ENCODE measurements around the gene BLOC1S4.
A peak's percentile ranks its signal among the peaks of the same experiment; 100 is the strongest.

BLOC1S4 gene

GRCh38 chr4:6699903-6700302, 16.1 kb upstream of the BLOC1S4 start:
- no peak for TF ChIP-seq CTCF (IDR thresholded peaks at IDR 0.05; ENCODE audit: extremely low read depth, missing control alignments)
- DNase-seq (ENCODE audit: low spot score): no peak

GRCh38 chr4:6701371-6701770, 14.6 kb upstream of the BLOC1S4 start:
- DNase-seq (ENCODE audit: low spot score): no peak
- peak; percentile 41 for TF ChIP-seq CTCF (IDR thresholded peaks at IDR 0.05; ENCODE audit: extremely low read depth, missing control alignments)

DNA sequence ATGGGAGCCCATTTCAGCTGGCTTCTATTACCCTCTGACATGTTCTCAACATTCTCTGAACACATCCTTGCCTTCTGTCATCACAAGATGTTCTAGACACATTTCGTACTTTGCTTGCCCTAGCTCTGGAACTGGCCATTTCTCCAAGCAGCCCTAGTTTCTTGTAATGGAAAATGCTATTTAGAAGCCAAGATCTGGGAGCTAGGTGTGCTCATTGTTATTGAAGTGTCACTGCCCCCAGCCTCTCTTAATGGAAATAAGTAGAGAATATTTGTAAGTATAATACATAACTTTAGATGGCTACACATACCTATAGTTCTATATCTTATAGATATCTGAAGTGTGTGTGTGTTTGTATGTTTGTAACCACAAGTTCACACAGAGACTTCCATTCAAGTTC, 13.2 kb upstream of the BLOC1S4 start:
- no peak for DNase-seq (ENCODE audit: low spot score)
- no peak for TF ChIP-seq CTCF (IDR thresholded peaks at IDR 0.05; ENCODE audit: extremely low read depth, missing control alignments)

DNA sequence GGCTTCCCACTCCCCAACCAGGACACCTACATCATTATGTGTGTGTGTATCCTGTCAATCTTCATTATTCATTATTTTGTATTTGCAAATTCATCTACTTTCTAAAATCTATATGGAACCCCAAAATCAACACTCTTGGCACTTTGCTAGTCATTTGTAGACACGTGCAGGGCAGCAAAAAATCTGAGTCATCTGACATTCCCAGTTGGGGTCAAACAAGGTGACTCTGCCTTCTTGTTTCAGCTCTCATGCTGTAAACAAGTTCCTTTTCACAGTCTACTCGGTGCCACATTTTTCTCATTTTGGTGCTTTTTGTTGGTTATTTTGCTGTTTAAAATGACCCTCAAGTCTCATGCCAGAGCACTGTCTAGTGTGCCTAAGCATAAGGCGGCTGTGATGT, 12.2 kb upstream of the BLOC1S4 start:
- DNase-seq (ENCODE audit: low spot score): no peak
- no peak for TF ChIP-seq CTCF (IDR thresholded peaks at IDR 0.05; ENCODE audit: extremely low read depth, missing control alignments)

GRCh38 chr4:6705646-6706045, 10.3 kb upstream of the BLOC1S4 start:
- TF ChIP-seq CTCF (IDR thresholded peaks at IDR 0.05; ENCODE audit: extremely low read depth, missing control alignments): no peak
- no peak for DNase-seq (ENCODE audit: low spot score)

- no peak for TF ChIP-seq CTCF (IDR thresholded peaks at IDR 0.05; ENCODE audit: extremely low read depth, missing control alignments)
- DNase-seq (ENCODE audit: low spot score): no peak
Measured at GRCh38 chr4:6706173-6706572, 9.8 kb upstream of the BLOC1S4 start.

GRCh38 chr4:6709230-6710114, 6.5 kb upstream of the BLOC1S4 start, which contains the start of gene MRFAP1L1:
MRFAP1L1 (minus strand) TSS chr4:6709865; CDS start chr4:6709629, 236 bp downstream.
- no peak for TF ChIP-seq CTCF (IDR thresholded peaks at IDR 0.05; ENCODE audit: extremely low read depth, missing control alignments)
- DNase-seq (ENCODE audit: low spot score): peak; percentile 92

Data from GM20000 (cell line).